ENCODE results near the gene YTHDC1. TPM values are rescaled to one million over a fixed set of nuclear protein-coding genes. Genes with fewer than 3 reads are reported as not detected.

YTHDC1 gene
- polyA plus RNA-seq, 1 of the 3 experiments (the other 2 are of a cell fraction): 31.3 TPM

DNA sequence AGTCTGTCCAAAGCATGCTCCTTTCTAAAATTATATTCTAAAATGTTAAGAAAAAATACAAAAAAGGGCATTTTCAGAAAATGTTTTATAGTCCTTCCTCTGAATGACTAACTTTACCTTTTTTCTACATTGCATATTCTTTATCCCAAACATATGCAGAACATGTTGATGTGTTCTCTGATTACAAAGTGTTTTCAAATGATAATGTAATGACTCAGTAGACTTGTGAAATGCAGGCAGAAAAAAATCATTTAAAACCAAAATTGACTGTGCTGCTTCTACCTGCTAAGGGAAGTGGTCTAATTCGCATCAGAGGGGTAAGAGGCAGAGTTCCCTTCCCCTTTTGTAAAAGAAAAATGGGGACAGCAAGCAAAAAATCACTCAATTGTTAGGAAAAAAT lies 22.7 kb upstream of the YTHDC1 start:
- Histone ChIP-seq H3K4me1 (ENCODE audit: control insufficient read depth in 1 of 2, insufficient read depth in 2 of 2, low read depth in 1 of 2, low read length in 1 of 2) (no peaks in the 10 kb centered on the region; a peak in 1 of 4 replicates), H3F3A (replicated peaks; ENCODE audit: insufficient read depth) (peaks cover 4% of the 10 kb centered on the region), H3K27me3 (ENCODE audit: insufficient read depth) (no peaks in the 10 kb centered on the region; the same call in 1 of the 2 replicates), H3K79me2 (ENCODE audit: insufficient read depth) (no peaks in the 10 kb centered on the region), H3K9me2 (no peaks in the 10 kb centered on the region), H3K4me3 (ENCODE audit: low read depth in 2 of 2, low read length in 1 of 2) (no peak overlapping the region), H3K9me3 (no peaks in the 10 kb centered on the region), H4K20me1 (ENCODE audit: insufficient read depth) (no peaks in the 10 kb centered on the region), H3K36me3 (replicated peaks in 1 of 2; ENCODE audit: control insufficient read depth in 1 of 2, insufficient read depth in 2 of 2, low read length in 1 of 2) (no peaks in the 10 kb centered on the region), H2AFZ (ENCODE audit: low read depth) (no peak overlapping the region), H3K4me2 (no peak overlapping the region), H3K27ac (ENCODE audit: low read depth in 2 of 2, low read length in 1 of 2) (no peak overlapping the region), H3K9ac (no peak overlapping the region)
- no peak for DNase-seq
- no peak for TF ChIP-seq MEF2A (IDR thresholded peaks at IDR 0.05; ENCODE audit: borderline replicate concordance, low read depth)
- TF ChIP-seq TCF12 (IDR thresholded peaks at IDR 0.05): no peak
- TF ChIP-seq JUND (IDR thresholded peaks at IDR 0.05): no peak
- TF ChIP-seq, protein P1, sequence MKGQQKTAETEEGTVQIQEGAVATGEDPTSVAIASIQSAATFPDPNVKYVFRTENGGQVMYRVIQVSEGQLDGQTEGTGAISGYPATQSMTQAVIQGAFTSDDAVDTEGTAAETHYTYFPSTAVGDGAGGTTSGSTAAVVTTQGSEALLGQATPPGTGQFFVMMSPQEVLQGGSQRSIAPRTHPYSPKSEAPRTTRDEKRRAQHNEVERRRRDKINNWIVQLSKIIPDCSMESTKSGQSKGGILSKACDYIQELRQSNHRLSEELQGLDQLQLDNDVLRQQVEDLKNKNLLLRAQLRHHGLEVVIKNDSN (IDR thresholded peaks at IDR 0.05; ENCODE audit: borderline replicate concordance, low read depth): no peak
- no peak for TF ChIP-seq RXRA (IDR thresholded peaks at IDR 0.05; ENCODE audit: borderline replicate concordance, low read depth)
- TF ChIP-seq, protein P2, sequence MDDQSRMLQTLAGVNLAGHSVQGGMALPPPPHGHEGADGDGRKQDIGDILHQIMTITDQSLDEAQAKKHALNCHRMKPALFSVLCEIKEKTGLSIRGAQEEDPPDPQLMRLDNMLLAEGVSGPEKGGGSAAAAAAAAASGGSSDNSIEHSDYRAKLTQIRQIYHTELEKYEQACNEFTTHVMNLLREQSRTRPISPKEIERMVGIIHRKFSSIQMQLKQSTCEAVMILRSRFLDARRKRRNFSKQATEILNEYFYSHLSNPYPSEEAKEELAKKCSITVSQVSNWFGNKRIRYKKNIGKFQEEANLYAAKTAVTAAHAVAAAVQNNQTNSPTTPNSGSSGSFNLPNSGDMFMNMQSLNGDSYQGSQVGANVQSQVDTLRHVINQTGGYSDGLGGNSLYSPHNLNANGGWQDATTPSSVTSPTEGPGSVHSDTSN (IDR thresholded peaks at IDR 0.05): no peak
- 71% methylated on average over 1 of the region's 1 CpG for WGBS (ENCODE audit: low lambda C conversion rate)
- ChIA-PET POLR2A (no interaction called here), CTCF (interaction anchor here (1.5 kb wide), 1 partner anchor 101 kb away, joined by 7 read pairs; no protein-coding TSS in a partner anchor)

DNA sequence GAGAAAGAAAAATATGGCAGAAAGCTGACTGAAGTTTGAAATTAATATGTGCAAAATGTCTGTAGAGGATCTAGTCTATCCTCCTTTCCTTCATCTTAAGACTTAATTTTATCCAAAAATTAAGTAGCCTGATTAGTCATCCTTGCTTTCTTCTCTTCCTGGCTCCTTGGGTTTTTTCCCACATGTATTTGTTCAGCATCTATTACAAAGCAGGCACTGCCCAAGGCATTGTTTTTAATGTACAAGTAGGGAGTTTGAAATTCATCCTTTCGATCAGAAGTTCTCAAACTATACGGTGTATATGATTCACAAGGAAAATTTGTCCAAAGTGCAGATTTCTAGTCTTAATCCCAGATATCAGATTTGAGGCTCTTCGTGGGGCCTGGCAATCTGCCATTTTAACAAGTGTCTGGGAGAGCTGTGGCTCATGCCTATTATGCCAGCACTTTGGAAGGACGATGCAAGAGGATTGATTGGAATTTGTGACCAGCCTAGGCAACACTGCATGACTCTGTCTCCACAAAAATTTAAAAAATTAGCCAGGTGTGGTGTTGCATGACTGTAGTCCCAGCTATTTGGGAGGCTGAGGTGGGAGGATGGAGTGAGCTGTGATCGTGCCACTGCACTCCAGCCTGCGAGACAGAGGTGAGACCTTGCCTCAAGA lies 19.4 kb upstream of the YTHDC1 start:
- POLR2A ChIA-PET: no interaction called here
- H3K4me3 ChIP-seq (ENCODE audit: low read depth in 2 of 2, low read length in 1 of 2): no peak overlapping the region; a peak in 1 of 4 replicates
- no peak for DNase-seq
- H3K9me3 ChIP-seq: no peaks in the 10 kb centered on the region
- H3K27ac ChIP-seq (ENCODE audit: low read depth in 2 of 2, low read length in 1 of 2): no peak overlapping the region
- H3K27me3 ChIP-seq (ENCODE audit: insufficient read depth): no peaks in the 10 kb centered on the region; the same call in 1 of the 2 replicates
- H4K20me1 ChIP-seq (ENCODE audit: insufficient read depth): no peaks in the 10 kb centered on the region
- no peaks in the 10 kb centered on the region for H3K9me2 ChIP-seq
- no peaks in the 10 kb centered on the region for H3K79me2 ChIP-seq (ENCODE audit: insufficient read depth)
- peak overlapping the region; percentile 52; the same call in 1 of the 2 replicates for H2AFZ ChIP-seq (ENCODE audit: low read depth)
- CTCF ChIA-PET: interaction anchor here (1.0 to 1.8 kb wide), 4 partner anchors 8 to 98 kb away, joined by 3 to 7 read pairs (median 4); no protein-coding TSS in a partner anchor
- no peaks in the 10 kb centered on the region for H3K4me1 ChIP-seq (ENCODE audit: control insufficient read depth in 1 of 2, insufficient read depth in 2 of 2, low read depth in 1 of 2, low read length in 1 of 2)
- H3K4me2 ChIP-seq: peak overlapping the region; percentile 4; the same call in 1 of the 2 replicates
- H3K9ac ChIP-seq: no peak overlapping the region
- H3F3A ChIP-seq (replicated peaks; ENCODE audit: insufficient read depth): peaks cover 4% of the 10 kb centered on the region
- WGBS (ENCODE audit: low lambda C conversion rate): 8% methylated on average over 6 of the region's 6 CpGs
- H3K36me3 ChIP-seq (replicated peaks in 1 of 2; ENCODE audit: control insufficient read depth in 1 of 2, insufficient read depth in 2 of 2, low read length in 1 of 2): no peaks in the 10 kb centered on the region
- TF ChIP-seq TEAD4 (IDR thresholded peaks at IDR 0.05; ENCODE audit: borderline replicate concordance, insufficient read depth) (no peak), EP300 (IDR thresholded peaks at IDR 0.05; ENCODE audit: borderline replicate concordance in 1 of 2, low read depth in 1 of 2, low read length in 1 of 2) (no peak), NRF1 (IDR thresholded peaks at IDR 0.05; ENCODE audit: low read depth, low read length) (no peak), GABPA (IDR thresholded peaks at IDR 0.05; ENCODE audit: low read depth) (no peak), FOXM1 (IDR thresholded peaks at IDR 0.05; ENCODE audit: low read depth) (no peak), POLR2AphosphoS5 (IDR thresholded peaks at IDR 0.05; ENCODE audit: low read depth, low read length) (no peak), MXI1 (IDR thresholded peaks at IDR 0.05; ENCODE audit: low read depth, low read length) (no peak), TCF12 (IDR thresholded peaks at IDR 0.05) (no peak), RFX5 (IDR thresholded peaks at IDR 0.05; ENCODE audit: low read length) (no peak), FOXJ3 (CRISPR knock-in tag; IDR thresholded peaks at IDR 0.05) (no peak)
- TF ChIP-seq, protein P3, sequence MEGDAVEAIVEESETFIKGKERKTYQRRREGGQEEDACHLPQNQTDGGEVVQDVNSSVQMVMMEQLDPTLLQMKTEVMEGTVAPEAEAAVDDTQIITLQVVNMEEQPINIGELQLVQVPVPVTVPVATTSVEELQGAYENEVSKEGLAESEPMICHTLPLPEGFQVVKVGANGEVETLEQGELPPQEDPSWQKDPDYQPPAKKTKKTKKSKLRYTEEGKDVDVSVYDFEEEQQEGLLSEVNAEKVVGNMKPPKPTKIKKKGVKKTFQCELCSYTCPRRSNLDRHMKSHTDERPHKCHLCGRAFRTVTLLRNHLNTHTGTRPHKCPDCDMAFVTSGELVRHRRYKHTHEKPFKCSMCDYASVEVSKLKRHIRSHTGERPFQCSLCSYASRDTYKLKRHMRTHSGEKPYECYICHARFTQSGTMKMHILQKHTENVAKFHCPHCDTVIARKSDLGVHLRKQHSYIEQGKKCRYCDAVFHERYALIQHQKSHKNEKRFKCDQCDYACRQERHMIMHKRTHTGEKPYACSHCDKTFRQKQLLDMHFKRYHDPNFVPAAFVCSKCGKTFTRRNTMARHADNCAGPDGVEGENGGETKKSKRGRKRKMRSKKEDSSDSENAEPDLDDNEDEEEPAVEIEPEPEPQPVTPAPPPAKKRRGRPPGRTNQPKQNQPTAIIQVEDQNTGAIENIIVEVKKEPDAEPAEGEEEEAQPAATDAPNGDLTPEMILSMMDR (IDR thresholded peaks at IDR 0.05): no peak
- TF ChIP-seq, protein P2 (IDR thresholded peaks at IDR 0.05): no peak
- TF ChIP-seq, protein P4, sequence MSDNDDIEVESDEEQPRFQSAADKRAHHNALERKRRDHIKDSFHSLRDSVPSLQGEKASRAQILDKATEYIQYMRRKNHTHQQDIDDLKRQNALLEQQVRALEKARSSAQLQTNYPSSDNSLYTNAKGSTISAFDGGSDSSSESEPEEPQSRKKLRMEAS (IDR thresholded peaks at IDR 0.05; ENCODE audit: low read depth): no peak
- TF ChIP-seq, protein P5, sequence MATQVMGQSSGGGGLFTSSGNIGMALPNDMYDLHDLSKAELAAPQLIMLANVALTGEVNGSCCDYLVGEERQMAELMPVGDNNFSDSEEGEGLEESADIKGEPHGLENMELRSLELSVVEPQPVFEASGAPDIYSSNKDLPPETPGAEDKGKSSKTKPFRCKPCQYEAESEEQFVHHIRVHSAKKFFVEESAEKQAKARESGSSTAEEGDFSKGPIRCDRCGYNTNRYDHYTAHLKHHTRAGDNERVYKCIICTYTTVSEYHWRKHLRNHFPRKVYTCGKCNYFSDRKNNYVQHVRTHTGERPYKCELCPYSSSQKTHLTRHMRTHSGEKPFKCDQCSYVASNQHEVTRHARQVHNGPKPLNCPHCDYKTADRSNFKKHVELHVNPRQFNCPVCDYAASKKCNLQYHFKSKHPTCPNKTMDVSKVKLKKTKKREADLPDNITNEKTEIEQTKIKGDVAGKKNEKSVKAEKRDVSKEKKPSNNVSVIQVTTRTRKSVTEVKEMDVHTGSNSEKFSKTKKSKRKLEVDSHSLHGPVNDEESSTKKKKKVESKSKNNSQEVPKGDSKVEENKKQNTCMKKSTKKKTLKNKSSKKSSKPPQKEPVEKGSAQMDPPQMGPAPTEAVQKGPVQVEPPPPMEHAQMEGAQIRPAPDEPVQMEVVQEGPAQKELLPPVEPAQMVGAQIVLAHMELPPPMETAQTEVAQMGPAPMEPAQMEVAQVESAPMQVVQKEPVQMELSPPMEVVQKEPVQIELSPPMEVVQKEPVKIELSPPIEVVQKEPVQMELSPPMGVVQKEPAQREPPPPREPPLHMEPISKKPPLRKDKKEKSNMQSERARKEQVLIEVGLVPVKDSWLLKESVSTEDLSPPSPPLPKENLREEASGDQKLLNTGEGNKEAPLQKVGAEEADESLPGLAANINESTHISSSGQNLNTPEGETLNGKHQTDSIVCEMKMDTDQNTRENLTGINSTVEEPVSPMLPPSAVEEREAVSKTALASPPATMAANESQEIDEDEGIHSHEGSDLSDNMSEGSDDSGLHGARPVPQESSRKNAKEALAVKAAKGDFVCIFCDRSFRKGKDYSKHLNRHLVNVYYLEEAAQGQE (IDR thresholded peaks at IDR 0.05; ENCODE audit: low read depth, low read length): no peak

All from SK-N-SH (cell line).